Bladder microvascular endothelial cell (primary cell): ENCODE results near the gene PPP1R3F. TPM values are rescaled to one million over a fixed set of nuclear protein-coding genes. Genes with fewer than 3 reads are reported as not detected.

Experiments used
- total RNA-seq: library from RNA; depleted of rRNA; stranded (reverse); fragments of >200 nt; gene quantifications from 2 replicates; pipeline ENCODE4 v1.2.3, GENCODE V29; 2014

Gene PPP1R3F
- total RNA-seq, result 1.1 and 4.2 TPM in 2 replicates

DNA sequence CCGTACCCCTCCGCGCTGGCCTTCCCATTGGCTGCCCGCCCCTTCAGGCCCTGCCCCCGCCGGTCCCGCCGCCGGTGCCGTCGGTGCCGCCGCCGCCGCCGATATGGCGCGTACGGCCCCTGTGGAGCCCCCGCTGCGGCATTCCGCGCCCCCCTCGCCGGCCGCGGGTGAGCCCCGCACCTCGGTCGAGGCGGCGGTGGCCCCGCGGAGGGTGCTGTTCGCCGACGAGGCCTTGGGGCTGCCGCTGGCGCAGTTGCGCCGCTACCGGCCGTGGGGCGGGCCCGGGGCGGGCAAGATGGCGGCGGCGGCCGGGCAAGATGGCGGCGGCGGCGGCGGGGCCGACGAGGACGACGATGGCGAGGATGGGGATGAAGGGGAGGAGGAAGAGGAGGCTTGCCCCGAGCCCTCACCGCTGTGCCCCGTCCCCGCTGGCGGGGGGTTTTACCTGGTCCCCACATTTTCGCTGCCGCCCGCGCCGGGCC is at the start of gene PPP1R3F:
PPP1R3F (plus strand) TSS at position 27 of the 482 bp plus-strand sequence; CDS start at position 104, 77 bp downstream.

DNA sequence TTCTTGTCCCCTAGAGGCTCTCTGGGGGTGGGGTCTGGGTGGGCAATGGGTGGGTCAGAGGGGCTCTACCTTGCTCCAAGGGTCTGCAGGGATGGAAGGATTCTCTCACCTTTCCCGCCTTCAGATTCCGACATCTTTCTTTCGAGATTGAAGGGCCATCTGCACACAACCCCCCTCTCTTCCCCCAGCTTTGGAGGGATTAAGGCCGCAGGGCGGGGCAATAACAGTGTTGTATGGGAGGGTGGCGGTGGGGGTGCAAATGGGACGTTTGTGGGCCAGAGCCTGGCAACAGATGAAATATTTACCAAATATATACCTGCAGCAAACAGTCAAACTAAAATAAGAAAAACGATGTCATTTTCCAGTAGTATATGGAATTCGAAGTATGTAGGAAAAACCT is 36.4 kb upstream of the PPP1R3F start, which contains the start of gene CACNA1F:
CACNA1F (minus strand) TSS at position 165 of the 400 bp plus-strand sequence; CDS start at position 134, 31 bp downstream.

GRCh38 chrX:49264460-49264859 is 5.1 kb upstream of the PPP1R3F start, which contains the start of gene FOXP3:
Gene FOXP3, minus strand, starts transcription at chrX:49264710. Its CDS starts 6,205 bp downstream, at chrX:49258505.

GRCh38 chrX:49303346-49303745 is 33.8 kb downstream of the PPP1R3F start, which contains the start of gene GAGE10:
Gene GAGE10, plus strand, starts transcription at chrX:49303646. Its CDS starts 1,214 bp downstream, at chrX:49304860.

GRCh38 chrX:49321737-49322136 is 52.1 kb downstream of the PPP1R3F start, which contains the start of gene GAGE12J:
Gene GAGE12J, plus strand, starts transcription at chrX:49322037. Its CDS starts 1,157 bp downstream, at chrX:49323194.

GRCh38 chrX:49331282-49331681 is 61.7 kb downstream of the PPP1R3F start, which contains the start of gene GAGE13:
Gene GAGE13, plus strand, starts transcription at chrX:49331582. Its CDS starts 1,156 bp downstream, at chrX:49332738.

Other genes starting within 250 kb of the PPP1R3F start
- gene TFE3, start 226.4 kb upstream of the PPP1R3F start, total RNA-seq, result 10.8 and 21.8 TPM in 2 replicates
- gene CCDC120, start 210.8 kb upstream of the PPP1R3F start, total RNA-seq, result 0.49 and 1.7 TPM in 2 replicates
- 2.6 and 5.0 TPM in 2 replicates for gene PRAF2, start 195.8 kb upstream of the PPP1R3F start, total RNA-seq
- gene WDR45, start 189.9 kb upstream of the PPP1R3F start, total RNA-seq, result 20.2 and 25.9 TPM in 2 replicates
- gene GPKOW, start 146.1 kb upstream of the PPP1R3F start, total RNA-seq, result 25.3 and 27.3 TPM in 2 replicates
- 0.32 and 1.1 TPM in 2 replicates for gene MAGIX, start 107.0 kb upstream of the PPP1R3F start, total RNA-seq
- 9.0 and 10.2 TPM in 2 replicates for gene PLP2, start 97.9 kb upstream of the PPP1R3F start, total RNA-seq
- 4.0 and 9.7 TPM in 2 replicates for gene PRICKLE3, start 83.4 kb upstream of the PPP1R3F start, total RNA-seq
- 0.31 and 0.32 TPM in 2 replicates for gene SYP, start 69.6 kb upstream of the PPP1R3F start, total RNA-seq
- gene CACNA1F, start 36.5 kb upstream of the PPP1R3F start, total RNA-seq, result under 0.01 and 0.31 TPM in 2 replicates
- gene CCDC22, start 34.3 kb upstream of the PPP1R3F start, total RNA-seq, result 8.1 and 8.6 TPM in 2 replicates
- not detected in 2 replicates for gene FOXP3, start 5.1 kb upstream of the PPP1R3F start, total RNA-seq
- not detected in 2 replicates for gene GAGE10, start 33.9 kb downstream of the PPP1R3F start, total RNA-seq
- gene GAGE12J, start 52.2 kb downstream of the PPP1R3F start, total RNA-seq, result not detected in 2 replicates
- not detected in 2 replicates for gene GAGE13, start 61.8 kb downstream of the PPP1R3F start, total RNA-seq